Measurements from ENCODE around the gene TTC1.

Gene TTC1

GRCh38 chr5:159995907-159996306, 13.0 kb upstream of the TTC1 start:
- no peak for TF ChIP-seq EP300 (IDR thresholded peaks at IDR 0.05; ENCODE audit: borderline replicate concordance)
- TF ChIP-seq TCF12 (IDR thresholded peaks at IDR 0.05; ENCODE audit: low read depth): no peak
- TF ChIP-seq TAF1 (IDR thresholded peaks at IDR 0.05; ENCODE audit: low read depth): no peak
- no peak for TF ChIP-seq YY1 (IDR thresholded peaks at IDR 0.05; ENCODE audit: low read depth)
- TF ChIP-seq EGR1 (IDR thresholded peaks at IDR 0.05): no peak
- TF ChIP-seq TEAD4 (IDR thresholded peaks at IDR 0.05): no peak
- TF ChIP-seq, protein P1, sequence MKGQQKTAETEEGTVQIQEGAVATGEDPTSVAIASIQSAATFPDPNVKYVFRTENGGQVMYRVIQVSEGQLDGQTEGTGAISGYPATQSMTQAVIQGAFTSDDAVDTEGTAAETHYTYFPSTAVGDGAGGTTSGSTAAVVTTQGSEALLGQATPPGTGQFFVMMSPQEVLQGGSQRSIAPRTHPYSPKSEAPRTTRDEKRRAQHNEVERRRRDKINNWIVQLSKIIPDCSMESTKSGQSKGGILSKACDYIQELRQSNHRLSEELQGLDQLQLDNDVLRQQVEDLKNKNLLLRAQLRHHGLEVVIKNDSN (IDR thresholded peaks at IDR 0.05): no peak

GRCh38 chr5:160001457-160001856, 7.5 kb upstream of the TTC1 start:
- TF ChIP-seq EP300 (IDR thresholded peaks at IDR 0.05; ENCODE audit: borderline replicate concordance) (no peak), TEAD4 (IDR thresholded peaks at IDR 0.05) (no peak), YY1 (IDR thresholded peaks at IDR 0.05; ENCODE audit: low read depth) (no peak), FOXM1 (IDR thresholded peaks at IDR 0.05; ENCODE audit: borderline replicate concordance, low read depth) (no peak), CREB1 (IDR thresholded peaks at IDR 0.05; ENCODE audit: low read depth) (no peak), EGR1 (IDR thresholded peaks at IDR 0.05) (no peak), RAD21 (IDR thresholded peaks at IDR 0.05; ENCODE audit: low read depth) (no peak), TCF12 (IDR thresholded peaks at IDR 0.05; ENCODE audit: low read depth) (no peak), CEBPB (IDR thresholded peaks at IDR 0.05) (no peak), NFIC (IDR thresholded peaks at IDR 0.05) (no peak), ZBTB7A (IDR thresholded peaks at IDR 0.05; ENCODE audit: low read depth) (no peak), TAF1 (IDR thresholded peaks at IDR 0.05; ENCODE audit: low read depth) (no peak)
- TF ChIP-seq, protein P1 (IDR thresholded peaks at IDR 0.05): no peak
- TF ChIP-seq, protein P2, sequence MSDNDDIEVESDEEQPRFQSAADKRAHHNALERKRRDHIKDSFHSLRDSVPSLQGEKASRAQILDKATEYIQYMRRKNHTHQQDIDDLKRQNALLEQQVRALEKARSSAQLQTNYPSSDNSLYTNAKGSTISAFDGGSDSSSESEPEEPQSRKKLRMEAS (IDR thresholded peaks at IDR 0.05): no peak
- TF ChIP-seq, protein P3, sequence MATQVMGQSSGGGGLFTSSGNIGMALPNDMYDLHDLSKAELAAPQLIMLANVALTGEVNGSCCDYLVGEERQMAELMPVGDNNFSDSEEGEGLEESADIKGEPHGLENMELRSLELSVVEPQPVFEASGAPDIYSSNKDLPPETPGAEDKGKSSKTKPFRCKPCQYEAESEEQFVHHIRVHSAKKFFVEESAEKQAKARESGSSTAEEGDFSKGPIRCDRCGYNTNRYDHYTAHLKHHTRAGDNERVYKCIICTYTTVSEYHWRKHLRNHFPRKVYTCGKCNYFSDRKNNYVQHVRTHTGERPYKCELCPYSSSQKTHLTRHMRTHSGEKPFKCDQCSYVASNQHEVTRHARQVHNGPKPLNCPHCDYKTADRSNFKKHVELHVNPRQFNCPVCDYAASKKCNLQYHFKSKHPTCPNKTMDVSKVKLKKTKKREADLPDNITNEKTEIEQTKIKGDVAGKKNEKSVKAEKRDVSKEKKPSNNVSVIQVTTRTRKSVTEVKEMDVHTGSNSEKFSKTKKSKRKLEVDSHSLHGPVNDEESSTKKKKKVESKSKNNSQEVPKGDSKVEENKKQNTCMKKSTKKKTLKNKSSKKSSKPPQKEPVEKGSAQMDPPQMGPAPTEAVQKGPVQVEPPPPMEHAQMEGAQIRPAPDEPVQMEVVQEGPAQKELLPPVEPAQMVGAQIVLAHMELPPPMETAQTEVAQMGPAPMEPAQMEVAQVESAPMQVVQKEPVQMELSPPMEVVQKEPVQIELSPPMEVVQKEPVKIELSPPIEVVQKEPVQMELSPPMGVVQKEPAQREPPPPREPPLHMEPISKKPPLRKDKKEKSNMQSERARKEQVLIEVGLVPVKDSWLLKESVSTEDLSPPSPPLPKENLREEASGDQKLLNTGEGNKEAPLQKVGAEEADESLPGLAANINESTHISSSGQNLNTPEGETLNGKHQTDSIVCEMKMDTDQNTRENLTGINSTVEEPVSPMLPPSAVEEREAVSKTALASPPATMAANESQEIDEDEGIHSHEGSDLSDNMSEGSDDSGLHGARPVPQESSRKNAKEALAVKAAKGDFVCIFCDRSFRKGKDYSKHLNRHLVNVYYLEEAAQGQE (IDR thresholded peaks at IDR 0.05; ENCODE audit: low read depth): no peak

- no peak for TF ChIP-seq TAF1 (IDR thresholded peaks at IDR 0.05; ENCODE audit: low read depth)
- TF ChIP-seq, protein P3 (IDR thresholded peaks at IDR 0.05; ENCODE audit: low read depth): no peak
- no peak for TF ChIP-seq EGR1 (IDR thresholded peaks at IDR 0.05)
- TF ChIP-seq, protein P1 (IDR thresholded peaks at IDR 0.05): no peak
- TF ChIP-seq TCF12 (IDR thresholded peaks at IDR 0.05; ENCODE audit: low read depth): no peak
- TF ChIP-seq CEBPB (IDR thresholded peaks at IDR 0.05): no peak
- TF ChIP-seq, protein P2 (IDR thresholded peaks at IDR 0.05): no peak
- TF ChIP-seq FOXM1 (IDR thresholded peaks at IDR 0.05; ENCODE audit: borderline replicate concordance, low read depth): no peak
- no peak for TF ChIP-seq RAD21 (IDR thresholded peaks at IDR 0.05; ENCODE audit: low read depth)
- TF ChIP-seq EP300 (IDR thresholded peaks at IDR 0.05; ENCODE audit: borderline replicate concordance): no peak
Measured at GRCh38 chr5:160007514-160007913, 1.4 kb upstream of the TTC1 start.

GRCh38 chr5:160009591-160009989, 651 bp downstream of the TTC1 start:
- TF ChIP-seq FOXM1 (IDR thresholded peaks at IDR 0.05; ENCODE audit: borderline replicate concordance, low read depth) (no peak), RAD21 (IDR thresholded peaks at IDR 0.05; ENCODE audit: low read depth) (no peak), TAF1 (IDR thresholded peaks at IDR 0.05; ENCODE audit: low read depth) (no peak), NFIC (IDR thresholded peaks at IDR 0.05) (no peak), EP300 (IDR thresholded peaks at IDR 0.05; ENCODE audit: borderline replicate concordance) (no peak)
- TF ChIP-seq, protein P1 (IDR thresholded peaks at IDR 0.05): no peak
- TF ChIP-seq, protein P3 (IDR thresholded peaks at IDR 0.05; ENCODE audit: low read depth): no peak
